Measurements from ENCODE around the gene DACT1. TPM values are rescaled to one million over a fixed set of nuclear protein-coding genes. Genes with fewer than 3 reads are reported as not detected.

Gene DACT1
- total RNA-seq, 1 experiment from 2014 or later: 4.4 TPM

GRCh38 chr14:58640959-58641358, 3.2 kb downstream of the DACT1 start:
- no peak overlapping the region for H3K23ac ChIP-seq (ENCODE audit: insufficient read length, low read depth, low read length)
- H3K36me3 Mint-ChIP-seq (ENCODE audit: insufficient read depth in 1 of 3, low read depth in 3 of 3): peaks cover 0 to 8% (median 0%) of the 10 kb centered on the region in 3 experiments; a peak in 4 of 7 replicates
- H2BK120ac ChIP-seq (ENCODE audit: low read depth, low read length, poor library complexity, severe bottlenecking): no peak overlapping the region
- no peak overlapping the region for H3K27ac Mint-ChIP-seq
- no peak overlapping the region for H2BK15ac ChIP-seq (ENCODE audit: low read depth, low read length)
- no peak overlapping the region for H2BK20ac ChIP-seq (ENCODE audit: low read depth, low read length, poor library complexity, severe bottlenecking)
- peak overlapping the region; percentile 19 for H3K4me2 ChIP-seq (ENCODE audit: insufficient read depth, insufficient read length, low read length)
- no peak overlapping the region for H3K4me3 Mint-ChIP-seq
- H4K20me1 ChIP-seq (ENCODE audit: control insufficient read depth, insufficient read depth, insufficient read length): no peaks in the 10 kb centered on the region
- no peak for TF ChIP-seq CTCF (conservative IDR thresholded peaks at IDR 0.05)
- H4K8ac ChIP-seq (replicated peaks; ENCODE audit: insufficient read length, low read depth, low read length): no peak overlapping the region
- no peak overlapping the region for H4K5ac ChIP-seq (ENCODE audit: insufficient read length, low read depth, low read length)
- DNase-seq: no peak
- no peaks in the 10 kb centered on the region for H3K79me1 ChIP-seq (ENCODE audit: insufficient read depth, low read depth, low read length, poor library complexity, severe bottlenecking)
- H3K14ac ChIP-seq (ENCODE audit: insufficient read depth, low read length): no peak overlapping the region
- H2BK12ac ChIP-seq (ENCODE audit: insufficient read length, low read depth, low read length): no peak overlapping the region
- H3K9ac ChIP-seq (ENCODE audit: extremely low read depth, insufficient read length, low read length): no peak overlapping the region
- peaks cover 16% of the 10 kb centered on the region; the same call in 1 of the 2 replicates for H3K79me2 ChIP-seq (ENCODE audit: insufficient read depth, low read length)
- no peak overlapping the region for H3K18ac ChIP-seq (ENCODE audit: insufficient read length, low read depth, low read length)
- H3K4me1 ChIP-seq (ENCODE audit: insufficient read depth, low read length): peaks cover 2% of the 10 kb centered on the region
- no peak overlapping the region for H2BK5ac ChIP-seq (ENCODE audit: insufficient read length, low read length)
- H3K27me3 Mint-ChIP-seq (ENCODE audit: low read depth): peaks cover 33% of the 10 kb centered on the region
- peaks cover 2% of the 10 kb centered on the region; the same call in 1 of the 2 replicates for H3K27me3 ChIP-seq (ENCODE audit: insufficient read depth, low read length)
- no peak overlapping the region for H3K4ac ChIP-seq (ENCODE audit: low read depth, low read length)
- H2AFZ ChIP-seq (ENCODE audit: low read length): no peak overlapping the region
- no peak overlapping the region for H3K56ac ChIP-seq (ENCODE audit: insufficient read length, low read depth, low read length)
- H3K9me3 Mint-ChIP-seq: no peaks in the 10 kb centered on the region; a peak in 1 of 5 replicates
- no peaks in the 10 kb centered on the region for H3K9me3 ChIP-seq (ENCODE audit: control insufficient read depth, low read depth, low read length)
- H4K91ac ChIP-seq (ENCODE audit: insufficient read length, low read depth, low read length): no peak overlapping the region
- H2AK5ac ChIP-seq (ENCODE audit: insufficient read length, low read length): no peak overlapping the region
- no peak overlapping the region for H3T11ph ChIP-seq (ENCODE audit: low read length)
- no CpG with 5 or more reads among the region's 2 CpGs for WGBS (ENCODE audit: extremely low coverage, insufficient read length, low lambda C conversion rate)
- H3K27ac ChIP-seq (ENCODE audit: insufficient read length, low read depth, low read length): no peak overlapping the region
- H3K23me2 ChIP-seq (ENCODE audit: insufficient read length, low read depth, low read length, poor library complexity, severe bottlenecking): peaks cover 19% of the 10 kb centered on the region
- peaks cover 23 to 34% of the 10 kb centered on the region in 2 experiments for H3K4me1 Mint-ChIP-seq
